CD14-positive monocyte (primary cell): ENCODE results near the gene PRR23E. TPM values are rescaled to one million over a fixed set of nuclear protein-coding genes. Genes with fewer than 3 reads are reported as not detected.

Experiments
- DNase-seq, 3 donors: peaks; one replicate each; pipeline ENCODE4 v3.0.0-alpha.2; 2011 to 2022
- H2AFZ ChIP-seq: 2 replicates; pipeline ENCODE4 v1.6.0; 2012; ENCODE audit warnings: mild to moderate bottlenecking, low read depth, low read length, inconsistent platforms; ENCODE audit not compliant: insufficient read depth, poor library complexity, severe bottlenecking
- H3K27ac ChIP-seq, 2 donors: 1 replicate in 1 of 2; 2 replicates in 1 of 2; pipeline ENCODE4 v1.5.1; 2012 to 2013; ENCODE audit warnings: low read length in 2 of 2, control low read depth in 1 of 2, inconsistent platforms in 1 of 2, low read depth in 1 of 2, mild to moderate bottlenecking in 1 of 2
- H3K27me3 ChIP-seq, 2 donors: one replicate each; pipeline versions ENCODE4 v1.6.0 to v1.6.1; 2011 to 2013; ENCODE audit warnings: low read length in 2 of 2; ENCODE audit not compliant: control insufficient read depth in 2 of 2, insufficient read depth in 2 of 2
- H3K36me3 ChIP-seq, 2 donors: replicated peaks in 1 of 2; 1 replicate in 1 of 2; 2 replicates in 1 of 2; pipeline versions ENCODE4 v1.5.1 to v1.6.1; 2012 to 2013; ENCODE audit warnings: low read length in 2 of 2, control low read depth in 1 of 2, inconsistent platforms in 1 of 2, mild to moderate bottlenecking in 1 of 2; ENCODE audit not compliant: insufficient read depth in 2 of 2, control insufficient read depth in 1 of 2
- H3K4me1 ChIP-seq, 2 donors: 1 replicate in 1 of 2; 2 replicates in 1 of 2; pipeline versions ENCODE4 v1.5.1 to v1.6.1; 2012 to 2013; ENCODE audit warnings: low read length in 2 of 2, control low read depth in 1 of 2, inconsistent platforms in 1 of 2, mild to moderate bottlenecking in 1 of 2, moderate library complexity in 1 of 2; ENCODE audit not compliant: insufficient read depth in 2 of 2, control insufficient read depth in 1 of 2
- H3K4me2 ChIP-seq: replicated peaks from 2 replicates; pipeline ENCODE3; 2012; ENCODE audit warnings: low read length, moderate library complexity, mild to moderate bottlenecking; ENCODE audit not compliant: poor library complexity, severe bottlenecking; ENCODE audit errors: extremely low read depth
- H3K4me3 ChIP-seq, 3 experiments: fragments of 200-600 bp in 1 of 3; sonication (generic) in 1 of 3; replicated peaks in 1 of 3; 1 replicate in 2 of 3; 2 replicates in 1 of 3; pipeline ENCODE4 v1.5.1; 2011 to 2013; ENCODE audit warnings: low read length in 3 of 3, mild to moderate bottlenecking in 3 of 3, control low read depth in 2 of 3, low read depth in 2 of 3, inconsistent platforms in 1 of 3, moderate library complexity in 1 of 3
- H3K79me2 ChIP-seq: 2 replicates; pipeline ENCODE4 v1.6.0; 2012; ENCODE audit warnings: mild to moderate bottlenecking, control low read depth, inconsistent platforms, low read length, moderate library complexity; ENCODE audit not compliant: insufficient read depth
- H3K9ac ChIP-seq: 2 replicates; pipeline ENCODE4 v1.6.0; 2017; ENCODE audit warnings: low read length, mild to moderate bottlenecking; ENCODE audit not compliant: insufficient read depth, poor library complexity, severe bottlenecking
- H3K9me3 ChIP-seq, 2 donors: replicated peaks in 1 of 2; 1 replicate in 1 of 2; 2 replicates in 1 of 2; pipeline versions ENCODE4 v1.5.1 to v1.6.1; 2012 to 2013; ENCODE audit warnings: low read length in 2 of 2, control low read depth in 1 of 2; ENCODE audit not compliant: control insufficient read depth in 1 of 2, insufficient read depth in 1 of 2
- H4K20me1 ChIP-seq: 2 replicates; pipeline ENCODE4 v1.6.0; 2012; ENCODE audit warnings: mild to moderate bottlenecking, low read length, control low read depth, moderate library complexity; ENCODE audit not compliant: insufficient read depth
- H3K27ac Mint-ChIP-seq, 7 donors: one replicate each; pipeline ENCODE4 v1.8.0; 2020; ENCODE audit warnings: mild to moderate bottlenecking in 7 of 7, mixed read lengths in 7 of 7, moderate library complexity in 6 of 7, inconsistent platforms in 2 of 7
- H3K27me3 Mint-ChIP-seq, 3 donors: one replicate each; pipeline ENCODE4 v1.8.0; 2021 to 2022; ENCODE audit warnings: low read depth in 3 of 3, mild to moderate bottlenecking in 3 of 3, mixed read lengths in 3 of 3, moderate library complexity in 3 of 3, inconsistent platforms in 1 of 3
- H3K36me3 Mint-ChIP-seq, 2 donors: one replicate each; pipeline ENCODE4 v1.8.0; 2020; ENCODE audit warnings: mixed read lengths in 2 of 2, inconsistent platforms in 1 of 2, mild to moderate bottlenecking in 1 of 2
- H3K4me1 Mint-ChIP-seq: one replicate; pipeline ENCODE4 v1.8.0; 2020; ENCODE audit warnings: mild to moderate bottlenecking, mixed read lengths
- H3K4me3 Mint-ChIP-seq, 2 donors: one replicate each; pipeline ENCODE4 v1.8.0; 2020; ENCODE audit warnings: mild to moderate bottlenecking in 2 of 2, mixed read lengths in 2 of 2, moderate library complexity in 1 of 2
- H3K9me3 Mint-ChIP-seq, 7 donors: one replicate each; pipeline ENCODE4 v1.8.0; 2020 to 2022; ENCODE audit warnings: mixed read lengths in 7 of 7, mild to moderate bottlenecking in 6 of 7, moderate library complexity in 6 of 7, inconsistent platforms in 2 of 7
- CTCF ChIP-seq: fragments of 200-600 bp; IDR thresholded peaks from one replicate; pipeline ENCODE4 v1.8.0; 2022; ENCODE audit warnings: antibody characterized with exemption, mild to moderate bottlenecking
- WGBS: methylation state at CpG from one replicate; pipeline ENCODE4 v1.1.5; 2013; ENCODE audit warnings: missing lambda C conversion rate; ENCODE audit not compliant: insufficient coverage; 5-methylcytosine and 5-hydroxymethylcytosine counted together
- intact Hi-C, 2 donors: fragments of 100-400 bp; cut with micrococcal nuclease; formaldehyde crosslinking; loops; one replicate each; pipeline versions ENCODE4 v1.15.0 to v1.15.1; 2023
- polyA plus RNA-seq, 3 donors: library from polyadenylated mRNA; depleted of rRNA in 1 of 3; unstranded in 2 of 3; stranded (reverse) in 1 of 3; fragments of 300-500 nt in 2 of 3; fragments of >200 nt in 1 of 3; fragmentation: Illumina TruSeq in 2 of 3; gene quantifications; 1 replicate in 2 of 3; 2 replicates in 1 of 3; pipeline ENCODE4 v1.2.3, GENCODE V29; 2012 to 2021

Gene PRR23E
- polyA plus RNA-seq, 3 donors: not detected

- Histone ChIP-seq H3K4me3 (no peak overlapping the region), H3K27ac (no peak overlapping the region), H3K4me2 (no peak overlapping the region), H2AFZ (no peak overlapping the region), H3K79me2 (peaks cover 25% of the 10 kb centered on the region), H3K9me3 (no peaks in the 10 kb centered on the region), H4K20me1 (no peaks in the 10 kb centered on the region), H3K36me3 (no peaks in the 10 kb centered on the region), H3K9ac (no peak overlapping the region), H3K27me3 (no peaks in the 10 kb centered on the region), H3K4me1 (peaks cover 24 to 36% of the 10 kb centered on the region in 2 donors)
- Mint-ChIP-seq H3K36me3 (no peaks in the 10 kb centered on the region), H3K27ac (no peak overlapping the region), H3K4me1 (peaks cover 56% of the 10 kb centered on the region), H3K4me3 (no peak overlapping the region), H3K27me3 (peaks cover 0 to 3% (median 0%) of the 10 kb centered on the region in 3 donors), H3K9me3 (peaks cover 0 to 2% (median 0%) of the 10 kb centered on the region in 7 donors)
- intact Hi-C loops: no loop called here
- TF ChIP-seq CTCF: no peak
- no peak for DNase-seq
- whole genome bisulfite sequencing: no CpG with 5 or more reads among the region's 3 CpGs
Measured at GRCh38 chr3:127212231-127212630, 19.3 kb downstream of the PRR23E start.

- intact Hi-C loops: no loop called here
- Mint-ChIP-seq H3K9me3 (peaks cover 0 to 2% (median 0%) of the 10 kb centered on the region in 7 donors), H3K27me3 (peaks cover 0 to 3% (median 0%) of the 10 kb centered on the region in 3 donors), H3K36me3 (no peaks in the 10 kb centered on the region), H3K27ac (no peak overlapping the region), H3K4me1 (peaks cover 56% of the 10 kb centered on the region), H3K4me3 (no peak overlapping the region)
- Histone ChIP-seq H3K36me3 (no peaks in the 10 kb centered on the region), H3K79me2 (peaks cover 25% of the 10 kb centered on the region), H3K4me1 (peaks cover 26 to 41% of the 10 kb centered on the region in 2 donors), H3K9me3 (no peaks in the 10 kb centered on the region), H3K9ac (no peak overlapping the region), H2AFZ (no peak overlapping the region), H3K4me3 (no peak overlapping the region), H3K27me3 (no peaks in the 10 kb centered on the region), H4K20me1 (no peaks in the 10 kb centered on the region), H3K4me2 (no peak overlapping the region), H3K27ac (no peak overlapping the region)
- 80% methylated on average over 5 of the region's 5 CpGs for WGBS
- no peak for TF ChIP-seq CTCF
- DNase-seq: peak in 1 of 3 donors; percentile 1
Measured at GRCh38 chr3:127212711-127213110, 19.8 kb downstream of the PRR23E start.
